Tongue (tissue), 2 donors: ENCODE results near the gene MAP3K13. TPM values are rescaled to one million over a fixed set of nuclear protein-coding genes. Genes with fewer than 3 reads are reported as not detected.
"Not testable (repeated sequence)": the region's sequence is repeated elsewhere in the genome, so short reads cannot be mapped to it uniquely, and the experiment has no call there.

Source experiments
- DNase-seq: peaks from one replicate; pipeline ENCODE4 v3.0.0-alpha.2; 2015
- total RNA-seq: library from RNA; depleted of rRNA; stranded (reverse); fragments of >200 nt; gene quantifications from one replicate; pipeline ENCODE4 v1.2.3, GENCODE V29; 2014

Gene MAP3K13
- total RNA-seq, 1 donor from 2014 or later = 20.8 TPM

DNA sequence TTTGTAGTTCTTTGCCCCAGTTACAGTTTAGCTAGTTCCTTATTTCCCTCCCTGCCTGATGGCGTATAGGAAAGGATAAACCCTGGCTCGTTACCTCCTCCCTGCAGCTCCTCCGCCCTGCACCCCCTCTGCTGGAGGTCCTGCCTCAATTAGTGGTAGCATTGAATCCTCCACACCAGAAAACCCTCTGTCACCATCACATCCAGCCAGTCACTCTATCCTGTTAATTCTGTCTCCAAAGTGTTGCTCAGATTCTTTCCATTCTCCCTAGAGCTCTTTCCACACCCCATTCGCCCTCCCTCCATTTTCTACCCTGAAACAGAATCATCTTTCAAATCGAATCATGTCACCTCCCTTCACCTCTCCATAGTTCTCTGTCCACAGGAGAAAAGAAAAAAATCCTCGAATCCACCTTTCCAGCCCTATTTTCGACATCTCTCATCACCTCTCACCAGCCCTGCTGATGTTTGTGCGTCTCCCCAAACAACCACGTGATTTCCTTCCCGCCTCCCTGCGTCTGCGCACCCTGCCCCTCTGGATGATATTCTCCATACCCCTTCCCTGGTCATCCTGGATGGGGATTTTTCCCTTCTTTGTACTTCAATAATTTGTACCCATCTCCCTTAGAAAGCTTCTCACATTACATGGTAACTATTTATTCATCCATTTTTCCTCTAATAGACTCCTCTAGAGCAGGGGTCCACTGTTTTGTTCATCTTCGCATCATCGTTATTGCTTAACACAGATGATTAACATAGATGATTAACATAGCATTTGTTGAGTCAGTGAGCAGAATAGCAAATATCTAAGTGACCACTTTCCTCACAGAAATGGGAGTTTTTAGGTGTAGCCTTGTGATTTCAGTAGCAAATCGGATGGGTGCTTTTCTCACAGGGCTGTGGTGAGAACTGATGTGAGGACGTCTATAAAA, 37.1 kb downstream of the MAP3K13 start:
- no peak for DNase-seq

DNA sequence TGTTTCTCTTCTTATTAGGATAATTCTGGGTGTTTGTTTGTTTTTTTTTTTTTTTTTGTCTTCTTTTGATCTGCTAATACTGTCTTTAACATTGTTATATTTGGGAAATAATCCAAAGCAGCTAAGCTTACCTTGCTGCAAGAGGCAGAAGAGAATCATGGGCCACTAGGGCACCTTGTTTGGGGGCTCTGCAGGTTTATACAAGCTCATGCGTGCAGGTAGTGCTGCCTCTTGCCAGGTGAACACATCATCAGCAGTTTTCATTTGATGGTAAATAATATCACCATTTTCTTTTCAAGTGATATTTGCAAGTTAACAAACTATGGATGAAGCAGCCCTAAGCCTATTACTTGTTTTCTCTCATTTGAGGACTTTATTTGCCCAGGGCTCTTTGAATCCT, 37.9 kb downstream of the MAP3K13 start:
- DNase-seq = no peak

DNA sequence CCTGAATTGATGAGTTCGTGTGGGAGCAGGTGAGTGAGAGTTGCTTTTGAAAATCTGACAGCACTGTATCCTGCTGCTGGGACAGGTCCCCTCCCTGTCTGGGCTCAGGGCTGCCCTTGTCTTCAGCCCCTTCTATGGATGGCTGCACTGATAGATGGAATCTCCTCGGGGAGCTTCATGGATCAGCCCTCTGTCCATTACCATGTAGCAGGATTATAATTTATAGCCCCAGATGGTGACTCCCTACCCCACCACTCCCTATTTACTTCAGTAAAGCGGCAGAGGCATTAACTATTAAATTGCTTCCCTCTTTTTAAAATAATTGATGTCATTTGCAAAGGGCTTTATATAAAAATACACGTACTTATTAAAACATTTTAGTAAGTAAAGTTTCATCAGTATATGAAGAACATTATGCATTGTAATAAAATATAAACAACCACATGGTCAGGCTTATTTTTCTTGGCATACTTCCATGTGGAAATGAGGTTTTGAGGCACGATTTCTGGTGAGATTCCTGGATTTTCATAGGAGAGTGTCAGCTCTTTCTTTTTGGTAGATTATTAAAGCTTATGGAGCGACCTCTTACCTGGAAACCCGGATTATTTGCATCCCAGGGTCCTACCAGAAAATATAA, 38.5 kb downstream of the MAP3K13 start:
- no peak for DNase-seq

DNA sequence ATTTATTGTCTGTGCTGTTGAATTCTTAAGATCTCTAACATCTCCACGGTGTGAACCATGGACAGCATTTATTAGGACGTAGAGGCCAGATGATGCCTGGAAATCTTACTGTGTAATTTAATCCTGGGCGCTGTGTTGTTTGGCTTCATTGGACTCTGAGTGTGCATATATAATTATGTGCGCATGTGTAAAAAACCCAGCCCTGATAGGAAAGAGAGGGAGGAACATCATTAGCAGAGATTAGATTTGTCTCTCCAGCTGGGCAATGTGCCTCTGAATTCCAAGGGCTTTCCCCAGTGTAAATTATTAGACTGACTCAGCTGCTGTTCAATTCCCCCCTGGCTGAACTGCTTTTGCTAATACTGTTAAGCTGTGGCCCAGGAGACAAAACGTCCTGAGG, 39.6 kb downstream of the MAP3K13 start:
- peak; percentile 70 for DNase-seq

DNA sequence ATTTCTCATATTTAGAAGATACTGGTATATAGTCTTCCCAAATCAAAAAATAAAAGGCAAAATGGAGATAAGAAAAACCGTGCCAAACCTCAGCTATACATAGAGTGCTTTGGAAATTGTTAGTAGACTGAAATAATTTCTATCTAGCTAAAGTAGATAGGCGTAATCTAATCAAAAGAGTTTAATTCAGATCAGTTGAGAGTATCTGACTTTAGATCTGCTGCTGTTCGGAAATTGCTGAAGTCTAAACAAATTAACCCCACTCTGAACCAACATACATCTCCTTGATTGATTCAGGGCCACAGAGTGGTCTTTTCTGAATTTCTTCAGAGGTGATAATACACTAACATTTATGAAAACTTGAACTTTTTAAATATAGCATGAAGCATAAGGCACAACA, 40.1 kb downstream of the MAP3K13 start:
- DNase-seq = no peak

DNA sequence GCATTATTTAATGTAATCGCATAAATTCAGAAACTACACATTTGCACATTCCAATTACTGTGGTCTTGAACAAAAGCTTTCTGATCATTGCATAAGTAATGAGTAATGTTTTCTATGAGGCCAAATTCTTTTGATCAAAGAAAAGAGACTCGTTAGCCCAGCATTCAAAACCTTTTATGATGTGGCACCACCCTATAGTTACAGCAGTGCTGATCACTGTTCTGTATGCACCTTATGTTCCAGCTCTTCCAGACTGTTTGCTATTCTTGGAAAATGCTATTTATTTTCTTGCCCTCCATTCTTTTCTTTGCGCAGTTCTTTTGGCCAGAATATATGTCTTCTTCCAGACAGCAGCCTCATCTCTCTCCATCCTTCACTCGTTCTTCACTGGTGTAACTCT, 42.3 kb downstream of the MAP3K13 start:
- no peak for DNase-seq

DNA sequence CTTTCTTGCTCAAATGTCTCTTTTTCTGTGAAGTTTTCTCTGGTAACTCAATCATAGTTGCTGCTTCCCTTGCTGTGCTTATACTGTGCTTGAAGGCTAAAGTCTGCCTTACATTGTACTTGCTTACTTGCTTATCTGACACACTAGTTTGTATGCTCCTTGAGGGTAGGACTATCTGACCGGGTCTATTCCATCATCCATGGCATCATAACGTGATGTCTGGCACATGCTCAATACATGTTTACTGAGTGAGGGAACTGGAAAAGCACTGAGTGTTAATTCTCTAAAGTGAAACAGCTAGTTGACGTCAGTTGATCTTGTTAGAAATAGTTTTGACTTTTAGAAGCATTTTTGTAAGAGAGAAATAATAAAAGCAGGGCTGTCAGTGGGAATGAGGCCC, 42.7 kb downstream of the MAP3K13 start:
- no peak for DNase-seq

DNA sequence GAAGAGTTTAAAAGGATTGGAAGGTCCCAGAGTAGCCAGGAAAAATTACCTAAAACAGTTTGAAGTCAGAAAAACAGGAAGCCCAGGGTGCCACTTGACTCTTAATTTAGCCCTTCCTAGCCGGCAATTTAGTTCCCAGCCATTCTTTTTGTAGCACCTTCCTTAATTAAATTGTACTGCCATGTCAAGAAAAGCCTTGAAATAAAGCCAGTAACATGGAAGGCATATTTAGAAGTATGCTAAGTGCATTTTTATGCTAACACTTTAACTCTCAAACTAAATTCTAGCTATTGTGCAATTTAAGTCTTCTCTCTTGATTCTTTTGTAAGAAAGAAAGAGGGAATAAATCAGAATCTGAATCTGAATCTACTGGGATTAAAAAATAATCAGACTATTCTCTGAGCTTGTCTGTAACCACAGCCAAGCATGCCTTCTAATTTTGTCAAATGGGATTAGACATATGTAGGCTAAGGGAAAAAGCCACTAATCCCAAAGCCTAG, 43.2 kb downstream of the MAP3K13 start:
- no peak for DNase-seq

DNA sequence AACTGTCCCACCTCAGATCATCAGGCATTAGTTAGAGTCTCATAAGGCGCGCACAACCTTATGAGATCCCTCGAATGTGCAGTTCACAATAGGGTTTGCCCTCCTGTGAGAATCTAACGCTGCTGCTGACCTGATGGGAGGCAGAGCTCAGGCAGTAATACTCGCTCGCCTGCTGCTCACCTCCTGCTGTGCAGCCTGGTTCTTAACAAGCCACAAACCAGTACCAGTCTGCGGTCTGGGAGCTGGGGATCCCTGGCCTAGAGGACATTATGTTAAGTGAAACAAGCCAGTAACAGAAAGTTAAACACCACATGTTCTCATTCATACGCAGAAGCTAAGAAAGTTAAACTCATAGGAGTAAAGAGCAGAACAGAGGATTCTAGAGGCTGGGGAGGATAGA, 47.0 kb downstream of the MAP3K13 start:
- DNase-seq = no peak

DNA sequence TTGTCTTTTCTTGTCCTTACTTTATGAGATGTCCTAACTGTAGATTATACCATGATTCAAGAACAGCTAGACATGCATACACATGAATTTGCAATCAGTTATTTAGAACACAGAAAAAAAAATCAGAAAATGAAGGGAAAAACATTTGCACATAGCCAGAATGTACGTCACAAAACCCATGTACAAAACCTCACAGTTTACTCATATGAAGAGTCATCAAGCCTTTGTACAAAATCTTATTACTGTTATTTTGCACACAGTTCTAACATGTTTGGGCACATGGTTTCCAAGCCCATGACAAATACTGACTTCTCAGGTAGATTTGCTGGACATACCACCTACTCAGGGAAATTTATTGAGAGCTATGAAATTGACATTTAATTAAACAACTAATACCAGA, 48.2 kb downstream of the MAP3K13 start:
- no peak for DNase-seq

DNA sequence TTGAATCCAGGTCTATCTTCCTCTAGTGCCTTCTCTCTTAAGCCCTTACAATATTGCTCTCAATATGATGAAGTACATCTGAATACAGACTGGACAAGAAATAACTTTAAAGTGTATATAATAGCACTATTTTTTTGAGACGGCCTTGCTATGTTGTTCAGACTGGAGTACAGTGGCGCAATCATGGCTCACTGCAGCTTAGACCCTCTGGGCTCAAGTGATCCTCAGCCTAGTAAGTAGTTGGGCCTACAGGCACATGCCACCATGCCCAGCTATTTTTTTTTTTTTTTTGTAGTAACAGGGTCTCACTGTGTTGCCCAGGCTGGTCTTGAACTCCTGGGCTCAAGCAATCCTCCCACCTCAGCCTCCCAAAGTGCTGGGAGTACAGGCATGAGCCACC, 53.6 kb downstream of the MAP3K13 start:
- no peak for DNase-seq

DNA sequence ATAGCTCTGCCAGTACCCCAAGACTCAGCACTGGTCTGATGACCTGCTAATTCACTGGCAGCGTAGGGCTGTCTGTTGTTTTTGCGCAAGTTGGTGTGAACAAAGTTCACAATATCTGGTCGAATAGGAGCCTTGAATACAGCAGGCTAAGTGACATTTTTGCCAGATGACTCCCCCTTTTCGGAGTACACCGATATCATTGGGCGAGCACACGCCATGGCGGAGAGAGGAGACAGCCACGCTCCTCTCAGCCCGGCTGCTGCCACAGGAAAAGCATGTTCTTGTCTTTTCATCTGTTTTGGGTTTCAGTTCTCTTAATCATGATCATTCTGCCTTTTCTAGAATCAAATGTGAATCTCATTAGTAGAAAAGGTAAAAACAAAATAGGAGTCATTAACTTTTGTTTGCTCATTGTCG, 55.6 kb downstream of the MAP3K13 start:
- not testable (repeated sequence) for DNase-seq

DNA sequence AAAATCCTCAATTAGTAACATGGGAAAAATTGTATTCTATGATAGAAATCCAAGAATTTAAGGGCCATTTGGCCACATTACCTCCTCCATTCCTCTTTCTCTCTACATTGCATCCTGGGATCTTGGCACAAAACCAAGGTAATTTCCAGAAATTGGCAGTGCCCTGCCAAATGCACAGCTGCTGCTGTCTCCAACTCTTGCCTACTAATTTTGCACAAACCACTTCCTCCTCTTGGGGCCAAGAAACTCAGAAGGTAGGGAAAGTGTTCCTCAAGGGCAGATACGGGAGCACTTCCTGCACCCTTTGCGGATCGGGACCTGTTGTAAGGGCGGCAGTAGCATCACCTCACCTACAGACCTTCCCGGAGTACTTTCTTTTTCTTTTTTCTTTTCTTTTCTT, 57.8 kb downstream of the MAP3K13 start:
- DNase-seq = peak; percentile 68

DNA sequence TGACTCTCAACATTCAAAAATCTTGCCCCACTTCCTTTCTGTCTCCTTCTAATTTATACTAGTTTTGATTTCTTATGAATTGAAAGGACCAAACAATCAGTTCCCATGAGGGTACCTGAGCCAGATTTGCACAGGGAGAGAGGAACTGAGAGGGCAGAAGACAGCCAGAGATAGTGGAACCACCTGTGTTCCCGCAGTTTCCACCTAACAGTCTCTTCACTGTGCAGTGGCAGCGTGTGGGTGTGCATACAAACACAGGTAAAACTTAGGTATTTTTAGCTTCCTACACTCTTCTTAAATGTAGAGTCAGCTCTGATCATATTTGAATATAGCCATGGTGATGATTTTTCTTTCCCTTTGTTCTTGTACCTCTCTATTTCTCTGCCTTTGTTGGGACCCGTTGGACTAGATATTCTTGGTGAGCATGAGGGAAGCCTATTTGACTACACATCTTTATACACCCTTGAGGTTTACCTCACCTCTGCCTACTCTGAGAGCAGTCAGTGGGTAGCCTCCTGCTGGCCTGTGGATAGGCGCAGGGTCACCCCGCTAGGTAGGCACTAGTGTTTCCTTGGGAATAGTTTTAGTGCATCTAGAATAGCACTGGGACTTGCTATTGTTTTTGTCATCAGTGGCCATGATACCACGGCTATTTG, 58.8 kb downstream of the MAP3K13 start:
- no peak for DNase-seq

DNA sequence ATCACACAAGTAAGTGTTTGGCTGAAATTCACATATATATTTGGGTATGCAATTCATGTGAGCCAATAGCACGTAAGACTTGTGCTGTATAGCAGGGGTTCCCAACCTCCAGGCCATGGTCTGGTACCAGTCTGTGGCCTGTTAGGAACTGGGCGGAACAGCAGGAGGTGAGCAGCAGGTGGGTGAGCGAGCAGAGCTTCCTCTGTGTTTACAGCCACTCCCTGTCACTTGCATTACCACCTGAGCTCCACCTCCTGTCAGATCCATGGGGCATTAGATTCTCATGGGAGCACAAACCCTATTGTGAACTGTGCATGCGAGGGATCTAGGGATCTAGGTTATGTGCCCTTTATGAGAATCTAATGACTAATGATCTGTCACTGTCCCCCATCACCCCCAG, 59.7 kb downstream of the MAP3K13 start:
- no peak for DNase-seq

DNA sequence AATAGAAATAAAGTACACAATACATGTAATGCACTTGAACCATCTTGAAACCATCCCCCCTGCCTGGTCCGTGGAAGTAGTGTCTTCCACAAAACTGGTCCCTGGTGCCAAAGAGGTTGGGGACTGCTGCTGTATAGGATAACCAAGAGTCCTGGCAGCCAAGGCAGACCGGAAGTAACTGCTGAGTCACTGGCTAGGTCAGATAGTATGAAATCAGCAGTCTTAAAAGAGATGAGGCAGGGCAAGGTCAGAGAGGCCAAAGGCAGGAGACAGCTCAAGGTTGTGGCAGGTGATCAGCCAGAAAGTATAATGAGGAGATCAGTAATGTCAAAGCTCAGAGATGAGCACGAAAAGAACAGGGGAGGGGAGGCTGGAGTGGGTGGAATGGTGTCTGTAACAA, 60.2 kb downstream of the MAP3K13 start:
- DNase-seq = no peak

DNA sequence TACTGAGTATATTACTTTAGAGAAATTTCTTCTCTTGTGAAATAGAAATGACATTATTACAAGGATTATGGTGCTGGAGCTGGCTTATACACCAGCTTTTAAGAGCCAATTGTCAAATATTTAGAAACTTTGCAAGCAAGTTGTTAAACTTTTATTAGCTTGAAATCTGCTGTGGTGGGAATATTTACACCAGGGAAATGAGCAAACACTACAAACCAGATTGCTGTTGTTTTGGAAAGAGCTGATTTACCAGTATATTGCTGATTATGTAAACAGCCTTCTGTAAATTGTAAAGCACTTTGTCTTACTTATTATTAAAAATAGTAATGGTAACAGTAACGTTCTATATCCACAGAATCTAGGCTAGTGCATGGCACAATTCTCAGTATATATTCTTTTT, 61.5 kb downstream of the MAP3K13 start:
- no peak for DNase-seq

DNA sequence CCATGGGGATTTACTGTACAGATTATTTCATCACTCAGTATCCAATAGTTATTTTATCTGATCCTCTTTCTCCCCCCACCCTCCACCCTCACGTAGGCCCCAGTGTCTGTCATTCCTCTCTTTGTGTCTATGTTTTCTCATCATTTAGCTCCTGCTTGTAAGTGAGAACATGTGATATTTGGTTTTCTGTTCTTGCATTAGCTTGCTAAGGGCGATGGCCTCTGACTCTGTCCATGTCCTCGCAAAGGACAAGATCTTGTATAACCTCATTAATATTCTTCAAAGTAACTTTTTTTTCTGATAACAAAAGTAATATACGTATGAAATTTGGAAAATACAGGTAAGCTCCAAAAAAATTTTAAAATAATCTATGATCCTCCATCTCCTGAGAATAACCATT, 67.4 kb downstream of the MAP3K13 start:
- peak; percentile 6 for DNase-seq

DNA sequence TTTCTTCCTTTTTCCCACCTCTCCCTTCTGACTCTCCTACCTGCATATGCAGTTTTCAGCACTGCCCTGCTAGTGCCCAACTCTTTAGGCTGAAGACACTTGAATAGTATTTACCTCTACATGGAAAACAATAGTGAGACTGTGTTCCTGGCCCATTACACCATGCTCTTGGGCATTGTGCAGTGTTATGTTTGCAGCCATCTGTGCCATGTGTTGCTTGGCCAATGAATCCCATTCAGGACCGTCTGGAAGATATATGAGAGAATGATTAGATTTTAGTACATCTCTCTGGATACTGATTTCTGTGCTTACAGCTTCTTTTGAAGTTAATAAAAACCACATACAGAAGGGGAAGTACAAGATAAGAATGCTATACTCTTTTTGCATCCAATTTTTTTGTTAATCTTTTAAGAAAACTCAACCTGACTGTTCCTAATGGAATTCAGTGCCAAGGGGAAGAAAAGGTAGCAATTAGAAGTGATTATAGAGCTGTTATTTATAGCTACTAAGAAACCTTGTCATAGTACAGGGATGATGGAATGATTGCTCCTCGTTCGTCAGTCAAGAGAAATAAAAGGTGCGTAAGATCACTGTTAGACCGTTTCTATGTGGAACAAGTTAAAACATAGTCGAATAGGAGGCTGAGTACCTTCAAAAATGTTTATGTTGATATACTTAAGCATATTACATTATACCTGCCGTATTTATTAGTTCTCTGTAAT, 77.0 kb downstream of the MAP3K13 start:
- no peak for DNase-seq

DNA sequence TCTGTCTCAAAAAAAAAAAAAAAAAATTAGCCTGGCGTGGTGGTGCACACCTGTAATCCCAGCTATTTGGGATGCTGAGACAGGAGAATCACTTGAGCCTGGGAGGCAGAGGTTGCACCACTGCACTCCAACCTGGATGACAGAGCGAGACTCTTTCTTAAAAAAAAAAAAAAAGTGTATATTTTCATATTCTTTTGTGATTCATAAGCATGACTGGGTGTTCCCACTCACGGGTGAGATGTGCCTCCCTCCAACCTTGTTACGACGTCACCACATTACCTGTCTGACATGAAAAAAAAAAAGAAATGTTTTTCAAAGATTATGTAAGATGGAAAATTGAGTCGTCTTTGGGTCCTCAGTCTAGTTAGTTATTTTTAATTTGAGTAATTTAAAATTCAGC, 79.1 kb downstream of the MAP3K13 start:
- no peak for DNase-seq

DNA sequence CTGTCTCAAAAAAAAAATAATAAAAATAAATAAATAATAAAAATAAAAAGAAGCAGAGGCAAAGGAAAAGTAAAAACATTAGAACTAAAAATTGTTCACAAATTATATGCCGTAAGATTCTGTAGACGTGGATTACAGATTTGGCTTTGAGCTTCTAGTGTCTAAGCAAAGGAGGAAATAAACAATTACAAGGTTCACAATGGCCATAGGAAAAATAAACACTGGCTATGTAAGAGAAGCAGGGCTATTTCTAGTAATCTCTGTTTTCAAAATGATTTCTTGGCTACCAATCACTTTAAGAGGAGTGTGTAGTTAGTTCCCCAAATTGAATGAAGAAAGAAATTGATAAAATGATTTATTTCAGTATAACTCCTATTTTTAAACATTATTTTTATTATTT, 81.4 kb downstream of the MAP3K13 start:
- no peak for DNase-seq

DNA sequence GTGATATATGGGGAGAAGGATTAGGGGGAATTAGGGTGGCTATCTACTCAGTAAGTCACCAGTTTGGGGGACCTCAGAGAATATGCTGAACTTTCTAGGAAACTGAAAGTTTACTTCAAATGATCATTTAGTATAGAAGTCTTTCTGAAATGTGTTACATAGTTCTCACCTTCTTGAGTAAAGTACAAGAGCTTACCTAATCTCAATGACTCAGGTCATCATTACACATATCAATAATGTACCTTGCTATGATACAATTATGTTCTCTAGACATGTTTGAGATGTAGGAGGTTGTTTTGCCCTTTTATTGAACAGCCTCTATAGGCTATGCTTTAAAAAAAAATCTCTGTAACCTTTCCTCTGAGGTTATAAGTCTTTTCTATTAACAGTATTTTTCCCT, 85.2 kb downstream of the MAP3K13 start:
- DNase-seq = no peak
